Spleen (tissue), 11 donors: ENCODE measurements around the gene PARVB. TPM values are rescaled to one million over a fixed set of nuclear protein-coding genes. Genes with fewer than 3 reads are reported as not detected.

Experiments used
- DNase-seq: peaks from one replicate; pipeline ENCODE4 v3.0.0-alpha.2; 2020
- H3K27ac ChIP-seq, 8 donors: fragments of 200-600 bp; sonication (generic) in 7 of 8; 1 replicate in 4 of 8; 2 replicates in 4 of 8; pipeline versions ENCODE4 v1.5.0 to v1.8.0; 2016 to 2021; ENCODE audit warnings: inconsistent platforms in 4 of 8, mild to moderate bottlenecking in 4 of 8, moderate library complexity in 1 of 8
- H3K27me3 ChIP-seq, 7 donors: fragments of 200-600 bp; sonication (generic) in 6 of 7; replicated peaks in 1 of 7; 1 replicate in 4 of 7; 2 replicates in 3 of 7; pipeline versions ENCODE4 v1.5.0 to v1.8.0; 2016 to 2021; ENCODE audit warnings: inconsistent platforms in 3 of 7, mild to moderate bottlenecking in 1 of 7
- H3K36me3 ChIP-seq, 6 donors: fragments of 200-600 bp; sonication (generic) in 5 of 6; 1 replicate in 4 of 6; 2 replicates in 2 of 6; pipeline versions ENCODE4 v1.5.0 to v1.8.0; 2016 to 2021; ENCODE audit warnings: inconsistent platforms in 2 of 6
- H3K4me1 ChIP-seq, 6 donors: fragments of 200-600 bp; sonication (generic) in 5 of 6; 1 replicate in 3 of 6; 2 replicates in 3 of 6; pipeline versions ENCODE4 v1.5.0 to v1.8.0; 2016 to 2021; ENCODE audit warnings: inconsistent platforms in 3 of 6
- H3K4me3 ChIP-seq, 8 donors: fragments of 200-600 bp; sonication (generic) in 7 of 8; 1 replicate in 4 of 8; 2 replicates in 4 of 8; pipeline versions ENCODE4 v1.5.0 to v1.8.0; 2016 to 2021; ENCODE audit warnings: inconsistent platforms in 4 of 8, mild to moderate bottlenecking in 4 of 8, moderate library complexity in 2 of 8
- H3K9me3 ChIP-seq, 8 donors: fragments of 200-600 bp; sonication (generic) in 7 of 8; 1 replicate in 4 of 8; 2 replicates in 4 of 8; pipeline versions ENCODE4 v1.5.0 to v1.8.0; 2016 to 2021; ENCODE audit warnings: inconsistent platforms in 4 of 8
- CTCF ChIP-seq, 11 experiments: fragments of 200-600 bp in 7 of 11; fragments of 450-650 bp in 4 of 11; sonication (generic) in 4 of 11; IDR thresholded peaks in 8 of 11; conservative IDR thresholded peaks in 3 of 11; 1 replicate in 7 of 11; 2 replicates in 4 of 11; pipeline versions ENCODE4 v1.4.0 to v1.8.0; 2016 to 2021; ENCODE audit warnings: antibody characterized with exemption in 11 of 11, inconsistent platforms in 4 of 11, mild to moderate bottlenecking in 1 of 11
- POLR2A ChIP-seq, 3 donors: fragments of 450-650 bp; IDR thresholded peaks; one replicate each; pipeline ENCODE4 v1.5.1; 2017; ENCODE audit warnings: antibody characterized with exemption in 3 of 3, mild to moderate bottlenecking in 1 of 3
- POLR2AphosphoS5 ChIP-seq, 3 donors: sonication (generic); formaldehyde crosslinking; IDR thresholded peaks; one replicate each; pipeline ENCODE4 v1.5.1; 2017; ENCODE audit warnings: antibody characterized with exemption in 3 of 3
- WGBS, 5 donors: extraction: QIAGEN DNeasy Blood & Tissue Kit in 3 of 5; methylation state at CpG; one replicate each; pipeline versions ENCODE4 v1.1.5 to v1.1.7; 2013 to 2018; 5-methylcytosine and 5-hydroxymethylcytosine counted together
- intact Hi-C: fragments of 100-400 bp; cut with DNase I; formaldehyde crosslinking; loops from one replicate; pipeline ENCODE4 v1.15.0; 2023; ENCODE audit warnings: low total_unique reads
- polyA plus RNA-seq, 3 donors: library from polyadenylated mRNA; stranded (reverse); fragments of 200-250 nt; gene quantifications; one replicate each; pipeline ENCODE4 v1.2.1, GENCODE V29; 2013
- total RNA-seq, 7 donors: library from RNA; depleted of rRNA in 3 of 7; stranded (reverse); fragments of >200 nt in 3 of 7; fragmentation: NEBNext Ultra II Directional in 4 of 7; extraction: Animal tissue kit (Norgen Biotek cat#: 25700) in 4 of 7; gene quantifications; one replicate each; pipeline versions ENCODE4 v1.1.0 to v1.2.1, GENCODE V29; 2016 to 2021
- donor health status: healthy with polysubstance abuse.
- donor health status: DM: no; HTN: no; CAD: no; lungs with moderate emphysema.
- donor health status: DM: no; HTN: no; CAD: no.
- donor health status: Bipolar disorder and iron deficiency.
- donor health status: healthy.
- donor health status: DM: no; HTN: no; CAD: no.
- donor health status: DM: yes; HTN: yes; CAD: no.

PARVB gene
- total and polyA plus RNA-seq, 10 donors = 24.0 to 61.9 (median 46.5) TPM

DNA sequence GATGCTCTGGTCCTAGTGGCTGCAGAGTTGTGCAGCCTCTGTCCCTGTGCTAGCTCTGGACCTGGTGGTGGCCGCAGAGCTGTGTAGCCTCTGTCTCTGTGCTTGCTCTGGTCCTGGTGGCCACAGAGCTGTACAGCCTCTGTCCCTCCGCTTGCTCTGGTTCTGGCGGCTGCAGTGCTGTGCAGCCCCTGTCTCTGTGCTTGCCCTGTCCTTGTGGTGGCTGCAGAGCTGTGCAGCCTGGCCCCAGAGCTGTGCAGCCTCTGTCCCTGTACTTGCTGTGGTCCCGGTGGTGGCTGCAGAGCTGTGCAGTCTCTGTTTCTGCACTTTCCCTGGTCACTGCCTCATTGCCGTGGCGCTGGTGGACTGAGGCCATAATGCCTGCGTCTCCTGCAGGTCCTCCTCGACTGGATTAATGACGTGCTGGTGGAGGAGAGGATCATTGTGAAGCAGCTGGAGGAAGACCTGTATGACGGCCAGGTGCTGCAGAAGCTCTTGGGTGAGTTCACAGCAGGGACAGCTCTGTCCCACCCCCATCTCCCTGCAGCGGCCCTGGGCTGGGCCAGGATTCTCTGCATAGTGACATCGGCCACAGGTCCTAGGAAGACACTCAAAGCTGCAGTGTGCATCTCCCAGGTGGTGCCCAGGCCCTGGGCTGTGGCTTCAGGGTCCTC is 94.7 kb downstream of the PARVB start:
- TF ChIP-seq CTCF (IDR thresholded peaks at IDR 0.05 in 8 of 11, conservative IDR thresholded peaks at IDR 0.05 in 3 of 11) = no peak
- no peak for TF ChIP-seq POLR2A (IDR thresholded peaks at IDR 0.05)
- TF ChIP-seq POLR2AphosphoS5 (IDR thresholded peaks at IDR 0.05) = peak in 1 of 3 donors; percentile 30
- intact Hi-C loops = no loop called here
- DNase-seq = peak; percentile 60
- no peaks in the 10 kb centered on the region for H3K4me1 ChIP-seq
- H3K27me3 ChIP-seq = no peaks in the 10 kb centered on the region
- H3K36me3 ChIP-seq = peaks cover 0 to 70% (median 23%) of the 10 kb centered on the region in 6 donors
- WGBS, 5 donors = 81 to 100% (median 84%) methylated on average over 1 to 12 of the region's 12 CpGs
- H3K9me3 ChIP-seq = peaks cover 0 to 15% (median 8%) of the 10 kb centered on the region in 8 donors
- no peak overlapping the region for H3K27ac ChIP-seq
- H3K4me3 ChIP-seq = no peak overlapping the region

GRCh38 chr22:44119669-44120313 is 95.7 kb downstream of the PARVB start:
- H3K27me3 ChIP-seq = no peaks in the 10 kb centered on the region
- H3K36me3 ChIP-seq = peaks cover 0 to 77% (median 23%) of the 10 kb centered on the region in 6 donors
- H3K27ac ChIP-seq = no peak overlapping the region
- H3K4me1 ChIP-seq = no peaks in the 10 kb centered on the region
- WGBS, 5 donors = 92 to 96% (median 94%) methylated on average over 18 to 23 of the region's 23 CpGs
- peaks cover 0 to 15% (median 8%) of the 10 kb centered on the region in 8 donors for H3K9me3 ChIP-seq
- intact Hi-C loops = no loop called here
- H3K4me3 ChIP-seq = no peak overlapping the region
- peak; percentile 65 for DNase-seq
- no peak for TF ChIP-seq CTCF (IDR thresholded peaks at IDR 0.05 in 8 of 11, conservative IDR thresholded peaks at IDR 0.05 in 3 of 11)
- no peak for TF ChIP-seq POLR2A (IDR thresholded peaks at IDR 0.05)
- TF ChIP-seq POLR2AphosphoS5 (IDR thresholded peaks at IDR 0.05) = no peak

DNA sequence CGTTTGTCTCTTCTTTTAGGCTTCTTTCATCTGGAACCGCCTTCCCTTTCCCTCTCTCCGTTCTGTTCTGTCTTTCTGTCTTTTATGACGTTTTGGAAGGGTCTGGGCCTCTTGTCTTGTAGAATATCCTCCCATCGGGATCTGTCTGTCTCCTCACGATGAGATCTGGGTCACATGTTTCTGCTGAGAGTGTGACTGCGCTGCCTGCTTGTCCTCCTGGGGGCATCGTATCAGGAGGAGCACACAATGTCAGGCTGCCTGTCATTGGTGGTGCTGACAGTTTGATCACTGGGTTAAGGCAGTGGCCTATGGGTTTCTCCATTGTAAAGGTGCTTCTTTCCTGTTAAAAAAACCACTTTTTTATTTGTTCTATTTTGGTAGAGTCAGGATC is 96.2 kb downstream of the PARVB start:
- H3K9me3 ChIP-seq = peaks cover 0 to 17% (median 8%) of the 10 kb centered on the region in 8 donors
- TF ChIP-seq POLR2A (IDR thresholded peaks at IDR 0.05) (no peak), POLR2AphosphoS5 (IDR thresholded peaks at IDR 0.05) (no peak), CTCF (IDR thresholded peaks at IDR 0.05 in 8 of 11, conservative IDR thresholded peaks at IDR 0.05 in 3 of 11) (no peak)
- H3K4me3 ChIP-seq = no peak overlapping the region
- no peaks in the 10 kb centered on the region for H3K27me3 ChIP-seq
- H3K36me3 ChIP-seq = peaks cover 0 to 82% (median 23%) of the 10 kb centered on the region in 6 donors
- peak; percentile 30 for DNase-seq
- WGBS, 5 donors = 91 to 96% (median 93%) methylated on average over 8 of the region's 8 CpGs
- intact Hi-C loops = no loop called here
- no peak overlapping the region for H3K27ac ChIP-seq
- H3K4me1 ChIP-seq = no peaks in the 10 kb centered on the region

GRCh38 chr22:44125421-44125820 is 101.3 kb downstream of the PARVB start:
- Histone ChIP-seq H3K9me3 (peaks cover 5 to 37% (median 26%) of the 10 kb centered on the region in 8 donors), H3K27ac (no peak overlapping the region), H3K36me3 (peaks cover 0 to 76% (median 6%) of the 10 kb centered on the region in 6 donors), H3K4me1 (peaks cover 0 to 22% (median 12%) of the 10 kb centered on the region in 6 donors), H3K4me3 (no peak overlapping the region), H3K27me3 (no peaks in the 10 kb centered on the region)
- peak; percentile 15 for DNase-seq
- WGBS, 5 donors = 86 to 97% (median 96%) methylated on average over 6 of the region's 6 CpGs
- intact Hi-C loops = no loop called here
- TF ChIP-seq POLR2AphosphoS5 (IDR thresholded peaks at IDR 0.05) (no peak), POLR2A (IDR thresholded peaks at IDR 0.05) (no peak), CTCF (IDR thresholded peaks at IDR 0.05 in 8 of 11, conservative IDR thresholded peaks at IDR 0.05 in 3 of 11) (no peak)
